Psoas muscle (tissue), 8 donors: ENCODE results near the gene COL18A1. TPM values are rescaled to one million over a fixed set of nuclear protein-coding genes. Genes with fewer than 3 reads are reported as not detected.

Experiments
- ATAC-seq, 4 donors: fragments of 200-7000 bp; cut with Tn5 transposase; one replicate each; pipeline ENCODE4 v1.9.1; 2020; ENCODE audit warnings: moderate library complexity in 3 of 4, mild to moderate bottlenecking in 2 of 4
- DNase-seq, 2 donors: peaks; one replicate each; pipeline ENCODE4 v3.0.0-alpha.2; 2020
- H3K27ac ChIP-seq: fragments of 200-600 bp; one replicate; pipeline ENCODE4 v1.8.0; 2022
- H3K27me3 ChIP-seq, 3 donors: fragments of 200-600 bp in 1 of 3; one replicate each; pipeline versions ENCODE4 v1.6.1 to v1.8.0; 2013 to 2022; ENCODE audit warnings: low read length in 2 of 3, mild to moderate bottlenecking in 2 of 3, moderate library complexity in 1 of 3; ENCODE audit not compliant: insufficient read depth in 3 of 3
- H3K36me3 ChIP-seq, 2 donors: fragments of 200-600 bp in 1 of 2; one replicate each; pipeline versions ENCODE4 v1.6.1 to v1.8.0; 2013 to 2022; ENCODE audit warnings: low read depth in 1 of 2, mild to moderate bottlenecking in 1 of 2, moderate library complexity in 1 of 2; ENCODE audit not compliant: insufficient read depth in 1 of 2
- H3K4me1 ChIP-seq: fragments of 200-600 bp; one replicate; pipeline ENCODE4 v1.8.0; 2022
- H3K4me3 ChIP-seq: fragments of 200-600 bp; one replicate; pipeline ENCODE4 v1.8.0; 2022; ENCODE audit warnings: mild to moderate bottlenecking
- H3K9me3 ChIP-seq: fragments of 200-600 bp; one replicate; pipeline ENCODE4 v1.8.0; 2022
- CTCF ChIP-seq: fragments of 200-600 bp; IDR thresholded peaks from one replicate; pipeline ENCODE4 v1.8.0; 2022; ENCODE audit warnings: antibody characterized with exemption
- WGBS, 3 donors: extraction: QIAGEN DNeasy Blood & Tissue Kit; methylation state at CpG; one replicate each; pipeline versions ENCODE4 v1.1.6 to v1.1.7; 2013; 5-methylcytosine and 5-hydroxymethylcytosine counted together
- intact Hi-C, 2 donors: fragments of 100-400 bp; cut with DNase I; formaldehyde crosslinking; loops; one replicate each; pipeline versions ENCODE4 v1.11.0 to v1.14.2; 2022
- polyA plus RNA-seq, 3 donors: library from polyadenylated mRNA; stranded (reverse); fragments of 200-250 nt; gene quantifications; one replicate each; pipeline ENCODE4 v1.2.3, GENCODE V29; 2013
- total RNA-seq, 4 donors: library from RNA; stranded (reverse); fragmentation: NEBNext Ultra II Directional in 2 of 4; extraction: Animal tissue kit (Norgen Biotek cat#: 25700) in 2 of 4; gene quantifications; one replicate each; pipeline versions ENCODE4 v1.2.1 to v1.2.4, GENCODE V29; 2021 to 2023
- donor health status: healthy with polysubstance abuse.
- donor health status: DM: no; HTN: no; CAD: no; lungs with moderate emphysema.
- donor health status: Bipolar disorder and iron deficiency.
- donor health status: healthy.
- donor health status: DM: yes; HTN: yes; CAD: no.
- donor health status: DM: no; HTN: no; CAD: no.
- donor health status: DM: no; HTN: no; CAD: no.
- donor health status: DM: yes; HTN: yes; CAD: no.

Gene COL18A1
- total and polyA plus RNA-seq, 7 donors = 4.8 to 25.3 (median 12.1) TPM

GRCh38 chr21:45556302-45556644 lies 151.3 kb downstream of the COL18A1 start:
- H3K4me1 ChIP-seq = peaks cover 4% of the 10 kb centered on the region
- TF ChIP-seq CTCF = no peak
- no peaks in the 10 kb centered on the region for H3K9me3 ChIP-seq
- peaks cover 0 to 28% (median 10%) of the 10 kb centered on the region in 3 donors for H3K27me3 ChIP-seq
- peak overlapping the region; percentile 67 for H3K4me3 ChIP-seq
- intact Hi-C loops = loop anchor here (1.0 to 5.0 kb wide), 3 partner anchors 40 to 366 kb away; no protein-coding TSS in a partner anchor
- peak overlapping the region; percentile 66 for H3K27ac ChIP-seq
- WGBS, 3 donors = 35 to 61% (median 35%) methylated on average over 12 of the region's 12 CpGs
- ATAC-seq = no peak
- DNase-seq = no peak
- H3K36me3 ChIP-seq = no peaks in the 10 kb centered on the region

GRCh38 chr21:45556645-45557615 lies 152.0 kb downstream of the COL18A1 start:
- H3K9me3 ChIP-seq = no peaks in the 10 kb centered on the region
- peak in 1 of 2 donors; percentile 61 for DNase-seq
- peaks cover 4% of the 10 kb centered on the region for H3K4me1 ChIP-seq
- peaks cover 0 to 31% (median 9%) of the 10 kb centered on the region in 3 donors for H3K27me3 ChIP-seq
- ATAC-seq = peak in 1 of 4 donors; percentile 42
- WGBS, 3 donors = 74 to 77% (median 74%) methylated on average over 32 to 33 of the region's 33 CpGs
- intact Hi-C loops = loop anchor here (1.0 to 5.0 kb wide), 3 partner anchors 39 to 365 kb away; no protein-coding TSS in a partner anchor
- H3K4me3 ChIP-seq = no peak overlapping the region
- no peak for TF ChIP-seq CTCF
- no peaks in the 10 kb centered on the region for H3K36me3 ChIP-seq
- no peak overlapping the region for H3K27ac ChIP-seq

GRCh38 chr21:45557616-45558043 lies 152.7 kb downstream of the COL18A1 start:
- 66 to 72% (median 69%) methylated on average over 14 of the region's 14 CpGs for WGBS, 3 donors
- DNase-seq (peak in 1 of 2 donors; percentile 43), ATAC-seq (no peak)

GRCh38 chr21:45558044-45558721 lies 153.2 kb downstream of the COL18A1 start:
- TF ChIP-seq CTCF = no peak
- H3K27ac ChIP-seq = no peak overlapping the region
- peaks cover 0 to 33% (median 5%) of the 10 kb centered on the region in 3 donors for H3K27me3 ChIP-seq
- H3K36me3 ChIP-seq = no peaks in the 10 kb centered on the region
- DNase-seq (peak in 1 of 2 donors; percentile 48), ATAC-seq (no peak)
- H3K9me3 ChIP-seq = no peaks in the 10 kb centered on the region
- 76 to 82% (median 76%) methylated on average over 26 of the region's 26 CpGs for WGBS, 3 donors
- peaks cover 4% of the 10 kb centered on the region for H3K4me1 ChIP-seq
- intact Hi-C loops = loop anchor here (5.0 kb wide), 2 partner anchors 264 to 364 kb away; no protein-coding TSS in a partner anchor
- no peak overlapping the region for H3K4me3 ChIP-seq

More at GRCh38 chr21:45557616-45558043, 152.7 kb downstream of the COL18A1 start:
- peaks cover 0 to 30% (median 7%) of the 10 kb centered on the region in 3 donors for H3K27me3 ChIP-seq
- no peaks in the 10 kb centered on the region for H3K9me3 ChIP-seq
- TF ChIP-seq CTCF = no peak
- H3K4me3 ChIP-seq = no peak overlapping the region
- H3K27ac ChIP-seq = no peak overlapping the region
- intact Hi-C loops = loop anchor here (5.0 kb wide), 2 partner anchors 265 to 365 kb away; no protein-coding TSS in a partner anchor
- no peaks in the 10 kb centered on the region for H3K36me3 ChIP-seq
- peaks cover 4% of the 10 kb centered on the region for H3K4me1 ChIP-seq
